Heart left ventricle (tissue), 16 donors: Measurements from ENCODE around the gene CCDC18. TPM values are rescaled to one million over a fixed set of nuclear protein-coding genes. Genes with fewer than 3 reads are reported as not detected.
"Not testable (repeated sequence)": the region's sequence is repeated elsewhere in the genome, so short reads cannot be mapped to it uniquely, and the experiment has no call there.

Experiments
- ATAC-seq, 4 donors: fragments of 200-7000 bp; cut with Tn5 transposase; one replicate each; pipeline ENCODE4 v1.9.1; 2020 to 2022; ENCODE audit warnings: moderate library complexity in 4 of 4, mild to moderate bottlenecking in 3 of 4, moderate number of reproducible peaks in 1 of 4
- DNase-seq, 5 donors: peaks; one replicate each; pipeline ENCODE4 v3.0.0-alpha.2; 2020
- H3K27ac ChIP-seq, 12 donors: fragments of 200-600 bp; sonication (generic) in 4 of 12; one replicate each; pipeline versions ENCODE4 v1.5.0 to v1.8.0; 2016 to 2022; ENCODE audit warnings: mild to moderate bottlenecking in 2 of 12
- H3K27me3 ChIP-seq, 9 donors: fragments of 200-600 bp; sonication (generic) in 2 of 9; one replicate each; pipeline versions ENCODE4 v1.5.1 to v1.8.0; 2016 to 2022; ENCODE audit warnings: mild to moderate bottlenecking in 3 of 9
- H3K36me3 ChIP-seq, 9 donors: fragments of 200-600 bp; sonication (generic) in 2 of 9; one replicate each; pipeline versions ENCODE4 v1.5.0 to v1.8.0; 2018 to 2022; ENCODE audit warnings: mild to moderate bottlenecking in 2 of 9
- H3K4me1 ChIP-seq, 12 donors: fragments of 200-600 bp; sonication (generic) in 4 of 12; one replicate each; pipeline versions ENCODE4 v1.5.0 to v1.8.0; 2016 to 2022; ENCODE audit warnings: mild to moderate bottlenecking in 3 of 12
- H3K4me3 ChIP-seq, 12 donors: fragments of 200-600 bp; sonication (generic) in 4 of 12; one replicate each; pipeline versions ENCODE4 v1.5.0 to v1.8.0; 2017 to 2022; ENCODE audit warnings: mild to moderate bottlenecking in 9 of 12, moderate library complexity in 4 of 12
- H3K9me3 ChIP-seq, 12 donors: fragments of 200-600 bp; sonication (generic) in 4 of 12; one replicate each; pipeline versions ENCODE4 v1.5.0 to v1.8.0; 2016 to 2022; ENCODE audit warnings: mild to moderate bottlenecking in 1 of 12
- POLR2A ChIP-seq, 2 donors: fragments of 450-650 bp; IDR thresholded peaks; one replicate each; pipeline ENCODE4 v1.6.1; 2017; ENCODE audit warnings: antibody characterized with exemption in 2 of 2, mild to moderate bottlenecking in 2 of 2, moderate library complexity in 2 of 2
- WGBS, 4 donors: extraction: QIAGEN DNeasy Blood & Tissue Kit in 2 of 4; methylation state at CpG; one replicate each; pipeline versions ENCODE4 v1.1.5 to v1.1.7; 2013 to 2018; 5-methylcytosine and 5-hydroxymethylcytosine counted together
- intact Hi-C, 10 donors: fragments of 100-400 bp; cut with DNase I; formaldehyde crosslinking; loops; one replicate each; pipeline versions ENCODE4 v1.11.1 to v1.14.2; 2022
- polyA plus RNA-seq, 2 donors: library from polyadenylated mRNA; stranded (reverse); fragments of 200-250 nt; gene quantifications; one replicate each; pipeline ENCODE4 v1.2.3, GENCODE V29; 2013
- total RNA-seq, 9 donors: library from RNA; depleted of rRNA in 2 of 9; stranded (reverse); fragments of >200 nt in 2 of 9; fragmentation: NEBNext Ultra II Directional in 3 of 9; extraction: Animal tissue kit (Norgen Biotek cat#: 25700) in 3 of 9; gene quantifications; one replicate each; pipeline versions ENCODE4 v1.1.0 to v1.2.4, GENCODE V29; 2016 to 2023
- TF ChIP-seq, protein P1 (sequence below), 12 donors: fragments of 200-600 bp; sonication (generic) in 4 of 12; IDR thresholded peaks; one replicate each; pipeline versions ENCODE4 v1.5.0 to v1.8.0; 2018 to 2022; ENCODE audit warnings: antibody characterized with exemption in 12 of 12, mild to moderate bottlenecking in 5 of 12
- donor health status: ischemic (EF 13 %, LVEDD 7.1; RV severe dilation, severe dysfunction).
- donor health status: healthy with polysubstance abuse.
- donor health status: DM: no; HTN: yes; CAD: no.
- donor health status: DM: no; HTN: no; CAD: no.
- donor health status: ischemic (EF 25% LVEDD 6.9; RV normal size, moderate dysfunction).
- donor health status: ischemic (EF 25% LVEDD 5.7; RV mildly dilated, moderate dysfunction).
- donor health status: healthy.
- donor health status: DM: yes; HTN: yes; CAD: no.
- donor health status: ischemic (EF 35%, LVEDD 5.7; RV mildly dilated, moderate dysfunction).
- donor health status: nonischemic (EF 11% LVEDD 7.7; RV severe dilation, severe dysfunction).
- donor health status: DM: yes; HTN: yes; CAD: no.
- donor health status: PGD.
- donor health status: ischemic (EF 29% LVEDD 5.4; RV normal size, mild dysfunction).
- donor health status: nonischemic (EF 23%, LVEDD 6.1; RV moderate dilation, normal function).

CCDC18 gene
- total and polyA plus RNA-seq, 11 donors = 1.7 to 8.9 (median 3.4) TPM

DNA sequence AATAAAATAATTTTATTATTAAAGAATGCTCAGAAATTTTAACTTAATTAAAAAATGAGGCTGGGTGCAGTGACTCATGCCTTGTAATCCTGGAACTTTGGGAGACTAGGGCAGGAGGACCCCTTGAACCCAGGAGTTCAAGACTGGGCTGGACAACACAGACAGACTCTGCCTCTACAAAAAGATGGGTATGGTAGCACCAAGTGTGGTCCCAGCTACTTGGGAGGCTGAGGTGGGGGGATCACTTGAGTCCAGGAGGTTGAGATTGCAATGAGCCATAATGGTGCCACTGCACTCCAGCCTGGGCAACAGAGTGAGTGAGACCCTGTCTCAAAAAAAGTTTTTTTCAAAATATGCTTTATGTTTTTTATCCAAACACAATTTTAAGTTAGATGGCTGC, 25.6 kb upstream of the CCDC18 start:
- DNase-seq = no peak
- Histone ChIP-seq H3K4me1 (peaks cover 0 to 7% (median 0%) of the 10 kb centered on the region in 12 donors), H3K9me3 (no peaks in the 10 kb centered on the region), H3K27ac (no peak overlapping the region), H3K36me3 (peaks cover 0 to 99% (median 91%) of the 10 kb centered on the region in 9 donors), H3K4me3 (no peak overlapping the region), H3K27me3 (no peaks in the 10 kb centered on the region)
- TF ChIP-seq POLR2A (IDR thresholded peaks at IDR 0.05) = no peak
- TF ChIP-seq, protein P1, sequence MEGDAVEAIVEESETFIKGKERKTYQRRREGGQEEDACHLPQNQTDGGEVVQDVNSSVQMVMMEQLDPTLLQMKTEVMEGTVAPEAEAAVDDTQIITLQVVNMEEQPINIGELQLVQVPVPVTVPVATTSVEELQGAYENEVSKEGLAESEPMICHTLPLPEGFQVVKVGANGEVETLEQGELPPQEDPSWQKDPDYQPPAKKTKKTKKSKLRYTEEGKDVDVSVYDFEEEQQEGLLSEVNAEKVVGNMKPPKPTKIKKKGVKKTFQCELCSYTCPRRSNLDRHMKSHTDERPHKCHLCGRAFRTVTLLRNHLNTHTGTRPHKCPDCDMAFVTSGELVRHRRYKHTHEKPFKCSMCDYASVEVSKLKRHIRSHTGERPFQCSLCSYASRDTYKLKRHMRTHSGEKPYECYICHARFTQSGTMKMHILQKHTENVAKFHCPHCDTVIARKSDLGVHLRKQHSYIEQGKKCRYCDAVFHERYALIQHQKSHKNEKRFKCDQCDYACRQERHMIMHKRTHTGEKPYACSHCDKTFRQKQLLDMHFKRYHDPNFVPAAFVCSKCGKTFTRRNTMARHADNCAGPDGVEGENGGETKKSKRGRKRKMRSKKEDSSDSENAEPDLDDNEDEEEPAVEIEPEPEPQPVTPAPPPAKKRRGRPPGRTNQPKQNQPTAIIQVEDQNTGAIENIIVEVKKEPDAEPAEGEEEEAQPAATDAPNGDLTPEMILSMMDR (IDR thresholded peaks at IDR 0.05) = no peak
- ATAC-seq = no peak
- intact Hi-C loops = no loop called here

DNA sequence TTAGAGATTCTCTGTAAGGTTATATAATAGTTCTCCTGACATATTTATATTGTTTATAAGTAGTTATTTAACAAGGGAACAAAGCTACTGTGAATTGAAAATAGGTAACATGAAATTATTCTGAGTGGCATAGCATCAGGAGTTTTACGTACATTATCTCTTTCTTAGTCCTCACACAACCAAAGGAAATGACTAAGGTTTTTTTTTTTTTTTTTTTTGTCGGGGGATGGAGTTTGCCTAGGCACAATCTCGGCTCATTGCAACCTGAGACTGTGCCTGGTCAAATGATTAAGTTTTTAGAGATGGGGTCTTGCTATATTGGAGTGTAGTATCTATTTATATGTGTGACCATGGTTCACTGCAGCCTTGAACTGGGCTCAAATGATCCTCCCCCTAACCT, 25.2 kb upstream of the CCDC18 start:
- H3K4me3 ChIP-seq = no peak overlapping the region
- H3K4me1 ChIP-seq = peaks cover 0 to 7% (median 0%) of the 10 kb centered on the region in 12 donors
- DNase-seq (no peak), ATAC-seq (no peak)
- no peaks in the 10 kb centered on the region for H3K9me3 ChIP-seq
- 59 to 72% (median 67%) methylated on average over 3 of the region's 3 CpGs for WGBS, 4 donors
- H3K27me3 ChIP-seq = no peaks in the 10 kb centered on the region
- intact Hi-C loops = no loop called here
- TF ChIP-seq, protein P1 (IDR thresholded peaks at IDR 0.05) = no peak
- peaks cover 0 to 96% (median 86%) of the 10 kb centered on the region in 9 donors for H3K36me3 ChIP-seq
- no peak overlapping the region for H3K27ac ChIP-seq

DNA sequence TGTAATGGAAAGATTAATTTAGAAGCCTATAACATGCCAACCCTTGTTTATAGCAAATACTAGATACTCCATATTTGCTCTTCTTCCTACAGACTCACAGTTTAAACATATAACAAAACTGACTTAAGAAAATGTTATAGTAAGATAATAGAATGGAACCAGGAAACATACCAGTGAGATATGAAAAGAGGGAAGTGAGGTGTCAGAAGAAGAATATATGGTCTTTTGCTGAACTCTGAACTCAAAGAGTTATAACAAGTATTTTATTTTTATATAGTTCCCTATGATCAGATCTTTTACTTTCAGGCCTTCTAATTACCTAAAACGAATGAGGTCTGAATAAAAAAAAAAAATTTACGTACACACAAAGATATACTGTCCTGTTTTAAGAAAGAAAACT, 21.2 kb upstream of the CCDC18 start:
- intact Hi-C loops = no loop called here
- no peak overlapping the region for H3K27ac ChIP-seq
- peaks cover 0 to 58% (median 55%) of the 10 kb centered on the region in 9 donors for H3K36me3 ChIP-seq
- no peak overlapping the region for H3K4me3 ChIP-seq
- H3K9me3 ChIP-seq = no peaks in the 10 kb centered on the region
- no peaks in the 10 kb centered on the region for H3K27me3 ChIP-seq
- H3K4me1 ChIP-seq = peaks cover 0 to 24% (median 2%) of the 10 kb centered on the region in 12 donors
- 84 to 89% (median 86%) methylated on average over 2 of the region's 2 CpGs for WGBS, 4 donors
- no peak for DNase-seq
- no peak for TF ChIP-seq POLR2A (IDR thresholded peaks at IDR 0.05)
- TF ChIP-seq, protein P1 (IDR thresholded peaks at IDR 0.05) = no peak
- no peak for ATAC-seq

DNA sequence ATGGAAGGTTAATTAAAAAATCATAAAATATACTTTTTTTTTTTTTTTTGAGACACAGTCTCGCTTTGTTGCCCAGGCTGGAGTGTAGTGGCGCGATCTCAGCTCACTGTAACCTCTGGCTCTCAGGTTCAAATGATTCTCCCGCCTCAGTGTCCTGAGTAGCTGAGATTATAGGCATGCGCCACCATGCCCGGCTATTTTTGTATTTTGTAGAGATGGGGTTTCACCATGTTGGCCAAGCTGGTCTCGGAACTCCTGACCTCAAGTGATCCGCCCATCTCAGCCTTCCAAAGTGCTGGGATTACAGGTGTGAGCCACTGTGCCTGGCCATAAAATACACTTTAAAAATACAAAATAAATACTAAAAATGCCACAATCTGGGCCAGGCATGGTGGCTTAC, 17.2 kb upstream of the CCDC18 start:
- peaks cover 0 to 30% (median 2%) of the 10 kb centered on the region in 12 donors for H3K4me1 ChIP-seq
- DNase-seq, H3K4me3 ChIP-seq, H3K27me3 ChIP-seq, ATAC-seq, H3K27ac ChIP-seq, intact Hi-C loops: not testable (repeated sequence)
- peaks cover 0 to 21% (median 17%) of the 10 kb centered on the region in 9 donors for H3K36me3 ChIP-seq
- peaks cover 0 to 25% (median 3%) of the 10 kb centered on the region in 12 donors for H3K9me3 ChIP-seq
- 92 to 98% (median 96%) methylated on average over 8 of the region's 8 CpGs for WGBS, 4 donors

DNA sequence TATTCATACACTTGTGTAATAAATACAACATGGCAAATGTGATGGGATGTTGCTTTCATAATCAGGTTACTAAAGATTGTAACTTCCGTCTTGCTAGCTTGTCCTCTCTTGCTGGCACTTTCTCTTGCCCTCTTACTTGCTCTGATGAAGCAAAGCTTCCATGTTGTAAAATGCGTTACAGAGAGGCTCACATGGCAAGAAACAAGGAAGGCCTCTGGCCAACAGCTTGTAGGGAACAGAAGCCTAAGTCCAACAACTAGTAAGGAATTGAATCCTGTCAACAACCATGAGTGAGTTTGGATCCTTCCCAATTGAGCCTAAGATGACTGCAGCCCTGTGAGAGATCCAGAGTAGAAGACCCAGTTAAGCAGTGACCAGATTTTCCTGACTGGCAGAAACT, 15.7 kb upstream of the CCDC18 start:
- Histone ChIP-seq H3K9me3 (peaks cover 0 to 34% (median 3%) of the 10 kb centered on the region in 12 donors), H3K4me3 (no peak overlapping the region), H3K27ac (no peak overlapping the region), H3K27me3 (no peaks in the 10 kb centered on the region), H3K36me3 (peaks cover 0 to 8% (median 2%) of the 10 kb centered on the region in 9 donors), H3K4me1 (peaks cover 0 to 30% (median 2%) of the 10 kb centered on the region in 12 donors)
- WGBS, 4 donors = 49 to 65% (median 60%) methylated on average over 2 of the region's 2 CpGs
- DNase-seq = no peak
- TF ChIP-seq, protein P1 (IDR thresholded peaks at IDR 0.05) = no peak
- no peak for TF ChIP-seq POLR2A (IDR thresholded peaks at IDR 0.05)
- ATAC-seq = peak; percentile 42 to 76 (median 56)
- intact Hi-C loops = no loop called here

DNA sequence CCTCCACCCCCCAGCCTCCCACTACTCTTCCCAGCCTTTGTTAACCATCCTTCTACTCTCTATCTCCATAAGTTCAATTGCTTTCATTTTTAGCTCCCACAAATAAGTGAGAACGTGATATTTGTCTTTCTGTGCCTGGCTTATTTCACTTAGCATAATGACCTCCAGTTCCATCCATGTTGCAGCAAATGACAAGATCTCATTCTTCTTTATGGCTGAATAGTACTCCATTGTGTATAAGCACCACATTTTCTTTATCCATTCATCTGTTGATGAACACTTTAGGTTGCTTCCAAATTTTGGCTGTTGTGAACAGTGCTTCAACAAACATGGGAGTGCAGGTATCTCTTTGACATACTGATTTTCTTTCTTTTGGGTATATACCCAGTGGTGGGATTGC, 14.6 kb upstream of the CCDC18 start:
- H3K27me3 ChIP-seq, DNase-seq, ATAC-seq, intact Hi-C loops, H3K27ac ChIP-seq, H3K36me3 ChIP-seq, H3K4me3 ChIP-seq: not testable (repeated sequence)
- WGBS, 4 donors = 89 to 96% (median 93%) methylated on average over 1 of the region's 1 CpG
- peaks cover 0 to 34% (median 3%) of the 10 kb centered on the region in 12 donors for H3K9me3 ChIP-seq
- peaks cover 0 to 29% (median 2%) of the 10 kb centered on the region in 12 donors for H3K4me1 ChIP-seq
